H1 (cell line): ENCODE measurements around the gene TBCD. TPM values are rescaled to one million over a fixed set of nuclear protein-coding genes. Genes with fewer than 3 reads are reported as not detected.

Experiments
- ASH2L ChIP-seq: fragments of 200-600, 300-600 bp; sonication (generic); IDR thresholded peaks from one replicate; pipeline ENCODE4 v1.7.1; 2017; ENCODE audit warnings: low read length
- CBX5 ChIP-seq: fragments of 300-800, 300-1000 bp; sonication (generic); IDR thresholded peaks from 2 replicates; pipeline ENCODE4 v1.7.1; 2016; ENCODE audit warnings: antibody characterized with exemption, low read length, low read depth
- CBX8 ChIP-seq: fragments of 300-800, 300-1000 bp; sonication (generic); IDR thresholded peaks from 2 replicates; pipeline ENCODE4 v1.7.1; 2016; ENCODE audit warnings: low read depth, low read length, borderline replicate concordance
- GTF2F1 ChIP-seq: IDR thresholded peaks from 2 replicates; pipeline ENCODE4 v1.6.1; 2012; ENCODE audit warnings: low read depth, low read length, improper control_type of control experiment, borderline replicate concordance
- HDAC6 ChIP-seq: IDR thresholded peaks from one replicate; pipeline ENCODE4 v1.7.1; 2012; ENCODE audit warnings: low read depth, mild to moderate bottlenecking, inconsistent platforms, low read length, moderate library complexity
- KDM4A ChIP-seq: IDR thresholded peaks from one replicate; pipeline ENCODE4 v1.7.1; 2012; ENCODE audit warnings: low read depth, mild to moderate bottlenecking, moderate library complexity, low read length, inconsistent platforms; ENCODE audit not compliant: severe bottlenecking
- POLR2AphosphoS5 ChIP-seq: IDR thresholded peaks from 2 replicates; pipeline ENCODE4 v1.6.1; 2011; ENCODE audit warnings: low read depth, low read length
- RNF2 ChIP-seq: fragments of 200-900, 300-1000 bp; sonication (generic); IDR thresholded peaks from 2 replicates; pipeline ENCODE4 v1.7.1; 2016; ENCODE audit warnings: borderline replicate concordance, low read depth, mild to moderate bottlenecking, antibody characterized with exemption, low read length; ENCODE audit not compliant: poor library complexity, severe bottlenecking; ENCODE audit errors: missing control alignments
- RXRA ChIP-seq: IDR thresholded peaks from 2 replicates; pipeline ENCODE4 v1.6.1; 2011; ENCODE audit warnings: low read depth, mild to moderate bottlenecking, low read length, moderate library complexity; ENCODE audit not compliant: insufficient read depth
- SAP30 ChIP-seq: fragments of 300-600 bp; sonication (generic); IDR thresholded peaks from 2 replicates; pipeline ENCODE4 v1.7.1; 2012; ENCODE audit warnings: low read length, moderate library complexity, mild to moderate bottlenecking, inconsistent platforms; ENCODE audit not compliant: insufficient read depth, insufficient replicate concordance
- TBP ChIP-seq: IDR thresholded peaks from 2 replicates; pipeline ENCODE4 v1.6.1; 2011; ENCODE audit warnings: low read depth, low read length, improper control_type of control experiment
- TCF12 ChIP-seq: IDR thresholded peaks from 2 replicates; pipeline ENCODE4 v1.6.1; 2011; ENCODE audit warnings: low read depth, mild to moderate bottlenecking, low read length
- TEAD4 ChIP-seq: IDR thresholded peaks from 2 replicates; pipeline ENCODE4 v1.6.1; 2012; ENCODE audit warnings: low read depth, low read length, inconsistent platforms, mixed read lengths
- polyA plus RNA-seq, 7 experiments: library from polyadenylated mRNA; depleted of rRNA in 3 of 7; stranded (reverse) in 5 of 7; unstranded in 2 of 7; fragments of >200 nt in 5 of 7; fragments of 200-250 nt in 2 of 7; gene quantifications; 1 replicate in 5 of 7; 2 replicates in 1 of 7; 4 replicates in 1 of 7; pipeline versions ENCODE4 v1.2.1 to v1.2.3, GENCODE V29; 2011 to 2013; ENCODE audit warnings: missing spikeins in 2 of 7, mixed read lengths in 2 of 7
- total RNA-seq: library from RNA; stranded (reverse); fragmentation: NEBNext Ultra II Directional; extraction: Animal tissue kit (Norgen Biotek cat#: 25700); gene quantifications from 2 replicates; pipeline ENCODE4 v1.2.1, GENCODE V29; 2021
- TF ChIP-seq, protein P1 (sequence below), 3 experiments: IDR thresholded peaks; 1 replicate in 2 of 3; 2 replicates in 1 of 3; pipeline versions ENCODE4 v1.5.1 to v1.6.1; 2011; ENCODE audit warnings: low read length in 3 of 3, mild to moderate bottlenecking in 3 of 3, inconsistent platforms in 2 of 3, low read depth in 1 of 3, moderate library complexity in 1 of 3; ENCODE audit not compliant: insufficient read depth in 1 of 3; ENCODE audit errors: control extremely low read depth in 1 of 3
- TF ChIP-seq, protein P2 (sequence below): IDR thresholded peaks from 2 replicates; pipeline ENCODE4 v1.6.1; 2012; ENCODE audit warnings: inconsistent platforms
- TF ChIP-seq, protein P3 (sequence below): IDR thresholded peaks from 2 replicates; pipeline ENCODE4 v1.6.1; 2011; ENCODE audit warnings: low read length, improper control_type of control experiment
- TF ChIP-seq, protein P4 (sequence below): IDR thresholded peaks from 2 replicates; pipeline ENCODE4 v1.6.1; 2012; ENCODE audit warnings: low read length, inconsistent platforms

Gene TBCD
- total and polyA plus RNA-seq, 2 of the 8 experiments (the other 6 are each of a cell fraction or from before 2014, with no cell fraction given), result 118 to 162 TPM

DNA sequence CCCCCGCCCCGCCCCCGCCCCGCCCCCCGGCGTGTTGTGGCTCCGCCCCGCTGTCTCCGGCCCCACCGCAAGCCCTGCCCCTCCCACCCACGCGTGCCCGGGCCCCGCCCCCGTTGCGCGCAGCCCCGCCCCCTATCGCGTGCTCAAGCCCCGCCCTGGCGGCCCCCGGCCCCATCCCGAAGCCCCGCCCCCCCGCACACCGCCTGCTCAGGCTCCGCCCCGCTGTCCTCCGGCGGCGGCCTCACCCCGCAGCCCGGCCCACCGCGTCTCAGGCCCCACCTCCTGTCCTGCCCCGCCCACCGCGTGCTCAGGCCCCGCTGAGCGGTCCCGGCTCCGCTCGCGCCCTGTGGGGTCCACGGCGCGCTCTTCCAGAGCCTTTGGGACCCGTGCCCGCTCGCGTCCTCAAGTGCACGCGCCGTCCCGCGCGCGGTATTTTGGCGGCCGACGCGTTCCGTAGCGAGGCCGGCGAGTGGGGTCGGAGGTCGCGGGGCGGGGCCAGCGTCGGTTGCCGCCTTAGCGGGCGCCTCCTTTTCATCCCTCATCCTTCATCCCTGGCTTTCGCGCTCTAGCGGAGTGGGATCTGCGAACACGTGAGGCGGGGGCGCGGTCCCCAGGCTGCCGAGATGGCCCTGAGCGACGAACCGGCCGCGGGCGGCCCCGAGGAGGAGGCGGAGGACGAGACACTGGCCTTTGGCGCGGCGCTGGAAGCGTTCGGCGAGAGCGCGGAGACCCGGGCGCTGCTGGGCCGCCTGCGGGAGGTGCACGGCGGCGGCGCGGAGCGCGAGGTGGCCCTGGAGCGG, at the start of gene TBCD (continued):
- TF ChIP-seq, protein P1, sequence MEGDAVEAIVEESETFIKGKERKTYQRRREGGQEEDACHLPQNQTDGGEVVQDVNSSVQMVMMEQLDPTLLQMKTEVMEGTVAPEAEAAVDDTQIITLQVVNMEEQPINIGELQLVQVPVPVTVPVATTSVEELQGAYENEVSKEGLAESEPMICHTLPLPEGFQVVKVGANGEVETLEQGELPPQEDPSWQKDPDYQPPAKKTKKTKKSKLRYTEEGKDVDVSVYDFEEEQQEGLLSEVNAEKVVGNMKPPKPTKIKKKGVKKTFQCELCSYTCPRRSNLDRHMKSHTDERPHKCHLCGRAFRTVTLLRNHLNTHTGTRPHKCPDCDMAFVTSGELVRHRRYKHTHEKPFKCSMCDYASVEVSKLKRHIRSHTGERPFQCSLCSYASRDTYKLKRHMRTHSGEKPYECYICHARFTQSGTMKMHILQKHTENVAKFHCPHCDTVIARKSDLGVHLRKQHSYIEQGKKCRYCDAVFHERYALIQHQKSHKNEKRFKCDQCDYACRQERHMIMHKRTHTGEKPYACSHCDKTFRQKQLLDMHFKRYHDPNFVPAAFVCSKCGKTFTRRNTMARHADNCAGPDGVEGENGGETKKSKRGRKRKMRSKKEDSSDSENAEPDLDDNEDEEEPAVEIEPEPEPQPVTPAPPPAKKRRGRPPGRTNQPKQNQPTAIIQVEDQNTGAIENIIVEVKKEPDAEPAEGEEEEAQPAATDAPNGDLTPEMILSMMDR (IDR thresholded peaks at IDR 0.05; ENCODE audit: control extremely low read depth in 1 of 3, insufficient read depth in 1 of 3, low read depth in 1 of 3, low read length in 3 of 3), result no peak
- TF ChIP-seq, protein P2, sequence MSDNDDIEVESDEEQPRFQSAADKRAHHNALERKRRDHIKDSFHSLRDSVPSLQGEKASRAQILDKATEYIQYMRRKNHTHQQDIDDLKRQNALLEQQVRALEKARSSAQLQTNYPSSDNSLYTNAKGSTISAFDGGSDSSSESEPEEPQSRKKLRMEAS, result peak; percentile 73
- TF ChIP-seq SAP30 (no peak), TBP (no peak), TEAD4 (no peak), RNF2 (no peak), CBX5 (no peak), POLR2AphosphoS5 (no peak), KDM4A (peak; percentile 88), RXRA (no peak), CBX8 (no peak), HDAC6 (no peak), ASH2L (peak; percentile 66), GTF2F1 (no peak), TCF12 (no peak)
- TF ChIP-seq, protein P3, sequence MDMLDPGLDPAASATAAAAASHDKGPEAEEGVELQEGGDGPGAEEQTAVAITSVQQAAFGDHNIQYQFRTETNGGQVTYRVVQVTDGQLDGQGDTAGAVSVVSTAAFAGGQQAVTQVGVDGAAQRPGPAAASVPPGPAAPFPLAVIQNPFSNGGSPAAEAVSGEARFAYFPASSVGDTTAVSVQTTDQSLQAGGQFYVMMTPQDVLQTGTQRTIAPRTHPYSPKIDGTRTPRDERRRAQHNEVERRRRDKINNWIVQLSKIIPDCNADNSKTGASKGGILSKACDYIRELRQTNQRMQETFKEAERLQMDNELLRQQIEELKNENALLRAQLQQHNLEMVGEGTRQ, result no peak; the same call in 1 of the 2 replicates
- TF ChIP-seq, protein P4, sequence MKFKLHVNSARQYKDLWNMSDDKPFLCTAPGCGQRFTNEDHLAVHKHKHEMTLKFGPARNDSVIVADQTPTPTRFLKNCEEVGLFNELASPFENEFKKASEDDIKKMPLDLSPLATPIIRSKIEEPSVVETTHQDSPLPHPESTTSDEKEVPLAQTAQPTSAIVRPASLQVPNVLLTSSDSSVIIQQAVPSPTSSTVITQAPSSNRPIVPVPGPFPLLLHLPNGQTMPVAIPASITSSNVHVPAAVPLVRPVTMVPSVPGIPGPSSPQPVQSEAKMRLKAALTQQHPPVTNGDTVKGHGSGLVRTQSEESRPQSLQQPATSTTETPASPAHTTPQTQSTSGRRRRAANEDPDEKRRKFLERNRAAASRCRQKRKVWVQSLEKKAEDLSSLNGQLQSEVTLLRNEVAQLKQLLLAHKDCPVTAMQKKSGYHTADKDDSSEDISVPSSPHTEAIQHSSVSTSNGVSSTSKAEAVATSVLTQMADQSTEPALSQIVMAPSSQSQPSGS, result no peak
